HUES6 (cell line): ENCODE results near the gene CRIP2.

ENCODE experiments used
- H3K27ac ChIP-seq: 2 replicates; pipeline ENCODE4 v1.7.0; 2013; ENCODE audit warnings: low read depth, mild to moderate bottlenecking, low read length, inconsistent platforms
- H3K27me3 ChIP-seq: 2 replicates; pipeline ENCODE4 v1.6.1; 2013; ENCODE audit warnings: low read length; ENCODE audit not compliant: control insufficient read depth, insufficient read depth
- H3K36me3 ChIP-seq: 2 replicates; pipeline ENCODE4 v1.6.1; 2013; ENCODE audit warnings: low read length; ENCODE audit not compliant: control insufficient read depth, insufficient read depth
- H3K4me1 ChIP-seq: 2 replicates; pipeline ENCODE4 v1.6.1; 2013; ENCODE audit warnings: low read length; ENCODE audit not compliant: control insufficient read depth, insufficient read depth
- H3K4me3 ChIP-seq: 2 replicates; pipeline ENCODE4 v1.5.1; 2013; ENCODE audit warnings: low read depth, low read length
- H3K9ac ChIP-seq: one replicate; pipeline ENCODE4 v1.6.1; 2013; ENCODE audit warnings: mild to moderate bottlenecking, low read length
- H3K9me3 ChIP-seq: 2 replicates; pipeline ENCODE4 v1.6.1; 2013; ENCODE audit warnings: low read depth, low read length; ENCODE audit not compliant: control insufficient read depth, insufficient read depth

The CRIP2 gene

DNA sequence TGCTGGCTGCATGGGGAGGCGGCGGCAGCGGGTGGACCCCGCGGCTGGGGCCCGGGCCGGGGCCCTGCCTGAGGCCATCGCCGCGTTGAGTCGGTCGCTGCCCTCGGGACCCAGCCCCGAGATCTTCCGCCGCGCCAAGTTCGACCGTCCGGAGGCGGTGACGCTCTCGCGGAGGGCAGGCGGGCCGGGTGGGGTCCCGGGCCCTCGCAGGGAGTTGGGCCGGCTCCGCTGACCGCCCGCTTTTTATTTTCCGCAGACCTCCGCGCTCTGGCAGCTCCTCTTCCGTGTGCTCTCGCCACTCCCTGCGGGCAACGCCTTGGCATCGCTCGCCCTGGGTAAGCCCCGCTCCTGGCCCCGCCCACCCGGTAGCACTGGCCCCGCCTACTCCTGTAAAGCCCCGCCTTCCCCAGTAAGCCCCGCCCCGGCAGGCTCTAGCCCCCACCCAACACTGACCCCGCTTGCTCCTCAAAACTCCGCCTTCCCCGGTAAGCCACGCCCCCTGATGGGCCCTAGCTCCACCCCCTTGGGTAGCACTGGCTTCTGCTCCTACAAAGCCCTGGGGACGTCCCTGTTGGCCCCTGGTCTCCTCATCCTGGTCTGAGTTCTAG, 16.8 kb downstream of the CRIP2 start:
- Histone ChIP-seq H3K9ac (peak overlapping the region; percentile 75), H3K4me3 (peak overlapping the region; percentile 83), H3K36me3 (peaks cover 3% of the 10 kb centered on the region; the same call in 1 of the 2 replicates), H3K4me1 (peaks cover 9% of the 10 kb centered on the region; the same call in 1 of the 2 replicates), H3K9me3 (no peaks in the 10 kb centered on the region), H3K27ac (peak overlapping the region; percentile 49; the same call in 1 of the 2 replicates), H3K27me3 (peaks cover 29% of the 10 kb centered on the region)

DNA sequence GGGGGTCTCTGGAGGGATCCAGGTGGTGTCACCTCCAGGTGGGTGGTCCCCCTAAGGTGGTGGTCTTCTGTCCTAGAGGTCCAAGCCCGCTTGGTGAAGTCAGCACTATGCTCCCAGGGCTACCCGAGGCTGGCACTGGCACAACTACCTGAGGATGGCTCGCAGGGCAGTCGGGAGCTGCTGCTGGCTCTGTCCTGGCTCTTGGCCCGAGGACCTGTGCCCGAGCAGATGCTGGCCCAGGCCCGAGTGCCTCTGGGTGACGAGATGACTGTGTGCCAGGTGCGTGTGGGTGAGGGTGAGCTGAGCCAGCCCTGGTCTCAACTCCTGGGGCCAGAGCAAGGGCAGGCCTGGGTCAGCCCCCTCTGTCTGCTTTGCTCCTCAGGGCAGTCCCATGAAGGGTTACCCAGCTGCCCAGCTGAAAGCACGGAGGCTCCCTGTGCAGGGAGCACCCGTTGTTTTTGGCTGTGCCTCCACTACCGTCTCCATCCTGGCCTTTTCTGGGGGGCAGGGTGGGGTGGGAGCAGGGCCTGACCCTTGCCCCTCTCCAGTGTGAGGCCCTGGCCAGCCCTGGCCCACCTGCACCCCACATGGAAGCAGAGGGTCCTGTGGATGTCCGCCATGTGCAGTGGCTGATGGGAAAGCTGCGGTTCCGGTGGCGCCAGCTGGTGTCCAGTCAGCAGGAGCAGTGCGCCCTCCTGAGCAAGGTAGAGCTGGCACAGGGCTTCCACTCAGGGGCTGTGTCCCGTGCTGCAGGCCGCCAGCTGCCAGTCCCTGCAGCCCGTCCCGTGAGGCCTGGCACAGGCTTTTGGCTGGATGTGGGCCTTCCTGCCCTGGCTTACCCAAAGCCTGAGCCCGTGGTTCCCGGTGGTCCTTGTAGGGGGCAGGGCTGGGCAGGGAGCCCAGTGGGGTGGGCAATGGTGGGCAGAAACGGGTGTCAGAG, 17.7 kb downstream of the CRIP2 start:
- Histone ChIP-seq H3K4me3 (peak overlapping the region; percentile 31; the same call in 1 of the 2 replicates), H3K4me1 (peaks cover 9% of the 10 kb centered on the region; the same call in 1 of the 2 replicates), H3K36me3 (peaks cover 3% of the 10 kb centered on the region; the same call in 1 of the 2 replicates), H3K9ac (no peak overlapping the region), H3K27ac (no peak overlapping the region), H3K9me3 (no peaks in the 10 kb centered on the region), H3K27me3 (peaks cover 21% of the 10 kb centered on the region)

DNA sequence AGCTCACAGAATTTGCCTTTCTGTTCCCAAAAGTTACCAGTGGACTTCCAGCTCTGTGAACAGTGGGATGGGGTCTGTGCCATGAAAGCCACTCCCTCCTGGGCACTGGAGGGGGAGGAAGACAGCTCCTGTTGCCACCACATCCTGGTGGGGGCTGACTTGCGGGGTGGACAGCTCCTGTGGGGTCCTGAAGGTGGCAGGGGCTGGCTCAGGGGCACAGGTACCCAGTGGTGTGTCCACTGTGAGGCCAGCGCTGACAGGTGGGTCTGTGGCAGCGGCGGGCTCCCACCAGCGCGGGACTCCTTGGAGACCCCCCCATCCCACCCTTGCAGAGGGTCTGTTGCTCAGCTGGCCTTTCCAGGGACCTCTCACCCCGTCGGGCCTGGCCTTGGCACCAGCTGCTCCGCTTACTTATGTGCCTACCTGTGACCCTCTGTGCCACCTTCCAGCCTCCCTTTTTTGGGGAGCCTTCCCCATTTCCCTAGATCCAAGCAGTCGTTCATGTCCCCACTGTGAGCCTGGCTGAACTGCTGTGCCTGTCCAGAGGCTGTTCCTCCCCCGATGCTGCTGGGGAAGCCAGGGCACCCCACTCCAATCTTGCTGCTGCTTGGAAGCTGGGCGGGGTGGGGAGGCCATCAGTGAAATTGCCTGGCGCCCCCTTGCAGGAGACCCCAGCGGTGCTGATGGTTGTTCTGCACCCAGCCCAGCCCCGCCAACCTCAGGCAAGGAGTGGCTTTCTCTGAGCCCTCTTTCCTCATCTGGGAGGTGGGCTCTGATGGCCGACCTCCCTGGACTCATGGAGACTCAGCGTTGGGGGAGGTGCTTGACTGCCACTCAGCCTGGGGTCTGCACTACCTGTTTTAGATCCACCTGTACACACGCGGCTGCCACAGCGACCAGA, 18.6 kb downstream of the CRIP2 start:
- Histone ChIP-seq H3K4me3 (no peak overlapping the region), H3K27me3 (peaks cover 12% of the 10 kb centered on the region), H3K9ac (no peak overlapping the region), H3K4me1 (peaks cover 9% of the 10 kb centered on the region; the same call in 1 of the 2 replicates), H3K36me3 (peaks cover 6% of the 10 kb centered on the region; the same call in 1 of the 2 replicates), H3K27ac (no peak overlapping the region), H3K9me3 (no peaks in the 10 kb centered on the region)

DNA sequence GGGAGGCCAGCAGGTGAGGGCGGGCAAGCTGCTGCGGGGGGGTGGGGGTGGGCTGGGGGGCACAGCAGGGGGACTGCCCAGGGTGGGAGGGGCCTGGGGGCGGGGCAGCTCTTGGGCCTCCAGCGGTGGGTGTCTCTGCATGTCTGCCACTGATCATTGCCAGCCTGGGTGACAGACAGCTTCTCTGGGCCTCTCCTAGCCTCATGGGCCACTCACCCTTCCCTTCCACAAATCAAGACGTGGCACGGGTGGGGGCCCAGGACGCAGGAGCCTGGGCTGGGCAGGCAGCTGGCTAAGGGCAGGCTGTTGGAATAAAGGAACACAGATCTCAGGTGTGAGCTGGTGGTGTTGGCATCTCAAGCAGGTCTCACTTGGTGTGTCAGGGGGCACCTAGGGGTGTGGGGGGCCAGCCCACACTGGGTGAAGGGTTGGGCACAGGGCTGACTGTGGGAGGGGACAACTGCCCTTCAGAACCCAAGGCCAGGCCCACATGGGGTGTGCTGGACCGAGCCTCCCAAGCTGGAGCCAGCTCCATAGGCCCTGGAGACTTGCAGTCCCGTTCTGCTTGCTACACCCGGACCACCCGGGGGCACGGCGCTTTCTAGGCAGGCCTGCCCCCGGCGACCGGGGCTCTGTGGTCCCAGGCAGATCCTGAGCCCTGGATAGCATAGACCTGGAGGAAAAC, 19.4 kb downstream of the CRIP2 start:
- H3K9ac ChIP-seq = no peak overlapping the region
- H3K27ac ChIP-seq = no peak overlapping the region
- H3K4me1 ChIP-seq = peaks cover 10% of the 10 kb centered on the region; the same call in 1 of the 2 replicates
- H3K36me3 ChIP-seq = peaks cover 6% of the 10 kb centered on the region; the same call in 1 of the 2 replicates
- H3K4me3 ChIP-seq = no peak overlapping the region
- no peaks in the 10 kb centered on the region for H3K9me3 ChIP-seq
- H3K27me3 ChIP-seq = peaks cover 3% of the 10 kb centered on the region; the same call in 1 of the 2 replicates

DNA sequence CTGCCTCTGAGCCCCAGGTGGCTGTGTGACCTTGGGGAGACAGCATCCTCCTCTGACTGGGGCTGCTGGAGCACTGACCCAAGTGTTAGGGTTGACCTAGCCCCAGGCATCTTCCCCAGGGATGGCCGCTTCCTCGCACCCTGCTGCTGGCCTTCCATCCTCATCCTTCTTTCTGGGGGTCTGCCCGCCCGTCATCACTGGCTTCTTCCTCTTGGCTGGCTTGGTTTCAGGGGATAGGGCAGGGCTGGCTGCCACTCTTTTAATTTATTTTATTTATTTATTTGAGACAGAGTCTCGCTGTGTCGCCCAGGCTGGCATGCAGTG, 19.9 kb downstream of the CRIP2 start:
- H3K36me3 ChIP-seq = peaks cover 6% of the 10 kb centered on the region; the same call in 1 of the 2 replicates
- H3K4me3 ChIP-seq = no peak overlapping the region
- H3K9me3 ChIP-seq = no peaks in the 10 kb centered on the region
- no peaks in the 10 kb centered on the region for H3K27me3 ChIP-seq
- H3K4me1 ChIP-seq = peaks cover 7% of the 10 kb centered on the region; the same call in 1 of the 2 replicates
- H3K27ac ChIP-seq = no peak overlapping the region
- H3K9ac ChIP-seq = no peak overlapping the region

DNA sequence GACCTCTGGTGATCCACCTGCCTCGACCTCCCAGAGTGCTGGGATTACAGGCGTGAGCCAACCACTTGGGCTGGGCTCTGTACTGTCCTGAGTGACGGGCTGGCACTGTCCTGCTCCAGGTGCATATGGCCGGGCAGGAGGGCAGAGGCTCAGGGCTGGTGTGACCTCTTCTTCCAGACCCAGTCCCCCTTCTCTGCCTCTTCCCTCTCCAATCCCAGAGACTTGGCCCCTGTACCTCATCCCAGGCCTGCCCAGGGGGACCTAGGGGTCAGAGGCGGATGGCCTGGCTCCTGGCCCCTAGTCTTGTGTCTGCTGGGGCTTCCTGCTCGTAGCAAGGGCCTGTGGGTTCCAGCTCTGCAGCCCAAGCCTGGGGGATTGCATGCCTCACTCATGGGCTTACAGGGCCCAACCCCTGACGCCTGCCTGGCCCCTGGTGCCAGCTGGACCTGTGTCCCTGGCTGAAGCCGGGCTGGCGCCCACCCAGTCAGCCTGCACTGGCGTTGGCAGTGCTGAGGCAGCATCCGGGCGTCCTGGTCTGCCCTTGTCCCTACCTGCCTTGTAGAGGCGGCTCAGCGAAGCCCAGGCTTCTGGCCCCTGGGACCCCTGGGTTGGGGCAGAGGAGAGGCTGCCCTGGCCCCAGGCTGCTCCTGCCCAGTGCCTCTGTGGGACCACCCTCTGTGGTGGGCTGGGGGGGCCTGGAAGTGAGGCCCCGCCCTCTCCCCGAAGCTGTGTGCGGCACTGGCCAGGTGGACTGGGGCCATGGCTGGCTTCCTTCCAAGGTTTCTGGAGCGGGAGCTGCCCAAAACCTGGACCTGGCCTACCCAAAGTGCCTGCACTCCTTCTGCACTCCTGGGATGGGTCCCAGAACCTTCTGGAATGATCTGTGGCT, 20.7 kb downstream of the CRIP2 start:
- Histone ChIP-seq H3K36me3 (peaks cover 6% of the 10 kb centered on the region; the same call in 1 of the 2 replicates), H3K27ac (no peak overlapping the region; the same call in 1 of the 2 replicates), H3K4me1 (peaks cover 7% of the 10 kb centered on the region; the same call in 1 of the 2 replicates), H3K9ac (no peak overlapping the region), H3K27me3 (no peaks in the 10 kb centered on the region), H3K9me3 (no peaks in the 10 kb centered on the region), H3K4me3 (no peak overlapping the region)

DNA sequence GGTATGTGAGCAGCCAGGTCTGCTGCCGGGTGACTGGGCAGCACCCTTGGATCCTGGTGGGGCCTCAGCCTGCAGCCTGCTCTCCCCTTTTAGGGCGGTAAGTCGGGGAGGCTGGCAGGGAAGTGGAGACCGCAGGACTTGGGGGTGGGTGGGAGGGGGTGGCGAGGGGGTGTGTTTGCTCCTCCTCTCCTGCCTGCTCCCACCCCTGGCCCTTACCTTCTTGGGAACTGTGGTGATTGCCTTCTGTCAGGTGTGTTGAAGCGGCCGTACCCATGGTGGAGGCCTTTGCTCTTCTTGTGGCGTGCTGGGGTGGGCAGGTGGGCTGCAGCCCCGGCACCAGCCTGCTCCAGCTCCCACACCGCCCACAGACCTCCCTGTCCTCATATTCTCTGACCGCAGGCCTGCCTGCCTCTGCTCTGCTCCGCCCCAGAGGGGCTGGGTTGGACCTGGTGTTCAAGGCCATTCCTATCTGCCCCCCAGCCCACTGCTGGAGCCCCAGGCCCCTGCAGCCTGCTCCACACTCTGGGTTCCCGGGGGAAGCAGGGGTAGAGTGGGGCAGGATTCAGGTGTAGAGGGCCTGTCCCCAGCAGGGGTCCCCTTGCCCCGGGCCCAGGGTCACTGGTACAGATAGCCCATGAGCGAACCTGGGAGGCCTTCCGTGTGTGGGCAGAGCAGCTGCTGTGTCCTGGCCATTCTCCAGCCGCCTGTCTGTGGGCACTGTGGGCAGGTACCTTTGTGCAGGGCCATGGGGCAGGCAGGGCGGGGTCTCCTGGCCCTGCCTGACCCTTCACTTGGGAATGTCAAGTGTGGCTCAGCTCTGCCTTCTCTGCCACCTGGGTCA, 21.6 kb downstream of the CRIP2 start:
- Histone ChIP-seq H3K36me3 (peaks cover 6% of the 10 kb centered on the region; the same call in 1 of the 2 replicates), H3K9me3 (no peaks in the 10 kb centered on the region), H3K4me1 (peaks cover 10% of the 10 kb centered on the region; the same call in 1 of the 2 replicates), H3K27me3 (no peaks in the 10 kb centered on the region), H3K27ac (no peak overlapping the region), H3K4me3 (no peak overlapping the region), H3K9ac (no peak overlapping the region)

DNA sequence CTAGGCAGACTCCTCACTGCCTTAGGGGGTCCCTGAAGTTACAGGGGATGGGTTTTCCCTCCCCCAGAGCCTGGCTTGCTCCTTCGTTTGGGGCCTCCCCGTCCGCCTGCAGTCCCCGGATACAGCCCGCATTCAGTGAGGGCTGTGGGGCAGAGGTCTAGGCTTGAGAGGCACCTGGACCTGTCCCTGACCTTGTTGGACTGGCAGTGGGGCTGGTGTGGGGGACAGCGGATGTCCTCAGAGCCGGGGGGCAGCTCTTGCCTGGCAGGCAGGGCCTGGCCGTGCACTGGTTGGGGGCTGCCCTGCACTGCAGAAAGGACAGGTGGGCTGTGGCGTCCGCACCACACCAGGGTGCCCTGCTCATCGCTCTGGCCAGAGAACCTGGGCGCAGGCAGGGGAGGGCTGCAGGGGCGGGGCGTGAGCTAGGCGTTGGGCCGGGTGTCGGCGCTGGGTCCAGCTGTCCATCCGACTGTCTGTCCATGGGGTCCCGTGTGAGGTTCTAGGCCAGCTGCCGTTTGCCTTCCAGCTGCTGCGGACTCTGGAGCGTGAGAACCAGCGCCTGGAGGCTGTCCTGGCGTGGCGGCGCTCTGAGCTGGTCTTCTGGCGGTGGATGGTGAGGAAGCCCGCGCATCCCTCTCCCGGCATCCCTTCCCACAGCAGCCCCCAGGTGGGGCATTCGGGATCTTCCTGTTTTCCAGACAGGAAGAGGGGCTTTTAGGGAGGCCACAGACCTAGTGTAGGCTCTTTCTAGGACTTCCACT, 22.4 kb downstream of the CRIP2 start:
- no peak overlapping the region for H3K9ac ChIP-seq
- H3K27ac ChIP-seq = no peak overlapping the region
- no peaks in the 10 kb centered on the region for H3K9me3 ChIP-seq

More for the DNA sequence above, 22.4 kb downstream of the CRIP2 start:
- Histone ChIP-seq H3K36me3 (peaks cover 6% of the 10 kb centered on the region; the same call in 1 of the 2 replicates), H3K27me3 (no peaks in the 10 kb centered on the region), H3K4me1 (peaks cover 7% of the 10 kb centered on the region; the same call in 1 of the 2 replicates), H3K4me3 (no peak overlapping the region)
